Measurements from ENCODE around the gene MLLT3.

DNA sequence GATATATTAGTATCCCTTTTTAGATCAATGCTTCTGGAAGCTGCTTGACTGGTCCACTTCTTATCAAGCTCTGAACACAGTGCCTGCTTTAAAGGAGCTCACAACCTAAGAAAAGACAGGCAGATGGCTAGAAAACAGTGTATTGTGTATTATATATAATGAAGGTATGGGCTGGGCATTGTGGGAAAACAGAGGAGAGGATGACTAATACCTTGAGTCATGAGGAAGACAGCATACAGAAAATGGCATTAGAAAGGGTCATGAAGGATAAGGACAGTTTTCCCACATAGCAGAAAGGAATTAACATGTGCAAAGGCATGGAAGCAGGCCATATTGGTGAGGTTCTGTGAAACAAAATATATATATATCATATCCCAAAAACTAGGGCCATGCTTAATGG lies 309.6 kb downstream of the MLLT3 start:
- TF ChIP-seq, protein P1, sequence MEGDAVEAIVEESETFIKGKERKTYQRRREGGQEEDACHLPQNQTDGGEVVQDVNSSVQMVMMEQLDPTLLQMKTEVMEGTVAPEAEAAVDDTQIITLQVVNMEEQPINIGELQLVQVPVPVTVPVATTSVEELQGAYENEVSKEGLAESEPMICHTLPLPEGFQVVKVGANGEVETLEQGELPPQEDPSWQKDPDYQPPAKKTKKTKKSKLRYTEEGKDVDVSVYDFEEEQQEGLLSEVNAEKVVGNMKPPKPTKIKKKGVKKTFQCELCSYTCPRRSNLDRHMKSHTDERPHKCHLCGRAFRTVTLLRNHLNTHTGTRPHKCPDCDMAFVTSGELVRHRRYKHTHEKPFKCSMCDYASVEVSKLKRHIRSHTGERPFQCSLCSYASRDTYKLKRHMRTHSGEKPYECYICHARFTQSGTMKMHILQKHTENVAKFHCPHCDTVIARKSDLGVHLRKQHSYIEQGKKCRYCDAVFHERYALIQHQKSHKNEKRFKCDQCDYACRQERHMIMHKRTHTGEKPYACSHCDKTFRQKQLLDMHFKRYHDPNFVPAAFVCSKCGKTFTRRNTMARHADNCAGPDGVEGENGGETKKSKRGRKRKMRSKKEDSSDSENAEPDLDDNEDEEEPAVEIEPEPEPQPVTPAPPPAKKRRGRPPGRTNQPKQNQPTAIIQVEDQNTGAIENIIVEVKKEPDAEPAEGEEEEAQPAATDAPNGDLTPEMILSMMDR (IDR thresholded peaks at IDR 0.05): no peak
- no peak for TF ChIP-seq POLR2A (IDR thresholded peaks at IDR 0.05)

All from vagina (tissue), 2 donors.